Transverse colon (tissue), 4 donors: ENCODE data around the gene HNRNPM.

Experiments
- CTCF ChIP-seq, 5 experiments: fragments of 200-600 bp in 3 of 5; fragments of 450-650 bp in 2 of 5; sonication (generic) in 3 of 5; IDR thresholded peaks; 1 replicate in 2 of 5; 2 replicates in 3 of 5; pipeline ENCODE4 v1.5.1; 2016 to 2017; ENCODE audit warnings: antibody characterized with exemption in 5 of 5, inconsistent platforms in 3 of 5, mild to moderate bottlenecking in 2 of 5, moderate library complexity in 1 of 5
- EP300 ChIP-seq: sonication (generic); formaldehyde crosslinking; IDR thresholded peaks from one replicate; pipeline ENCODE4 v1.6.1; 2017; ENCODE audit warnings: antibody characterized with exemption, low read depth
- POLR2A ChIP-seq: fragments of 450-650 bp; IDR thresholded peaks from one replicate; pipeline ENCODE4 v1.6.1; 2016; ENCODE audit warnings: antibody characterized with exemption, mild to moderate bottlenecking, moderate library complexity
- POLR2AphosphoS5 ChIP-seq, 3 donors: sonication (generic); formaldehyde crosslinking; IDR thresholded peaks; one replicate each; pipeline ENCODE4 v1.6.1; 2016; ENCODE audit warnings: antibody characterized with exemption in 3 of 3

DNA sequence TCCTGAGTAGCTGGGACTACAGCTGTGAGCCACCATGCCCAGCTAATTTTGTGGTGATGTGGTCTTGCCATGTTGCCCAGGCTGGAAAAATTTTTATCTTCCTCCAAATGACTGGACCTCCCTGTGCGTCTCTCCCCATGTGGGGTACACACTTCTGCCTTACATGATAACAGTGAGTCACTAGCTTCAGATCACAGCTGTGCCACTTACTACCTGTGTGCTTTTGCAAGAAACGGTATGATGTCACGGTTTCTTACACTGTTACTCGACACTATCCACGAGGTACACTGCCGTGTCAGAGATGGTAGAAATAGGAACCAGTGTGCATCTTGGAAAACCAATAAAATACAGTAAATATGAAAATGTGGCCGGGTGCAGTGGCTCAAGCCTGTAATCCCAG lies 86.7 kb downstream of the HNRNPM start:
- TF ChIP-seq CTCF (IDR thresholded peaks at IDR 0.05): no peak
- no peak for TF ChIP-seq POLR2A
- TF ChIP-seq POLR2AphosphoS5 (IDR thresholded peaks at IDR 0.05): no peak
- TF ChIP-seq EP300: no peak
